Gastrocnemius medialis (tissue), 4 donors: ENCODE data around the gene TMEM222. TPM values are rescaled to one million over a fixed set of nuclear protein-coding genes. Genes with fewer than 3 reads are reported as not detected.

Source experiments
- ATAC-seq, 2 donors: fragments of 150-250 bp; one replicate each; pipeline ENCODE4 v1.9.1; 2016
- DNase-seq, 2 donors: peaks; one replicate each; pipeline ENCODE4 v3.0.0-alpha.2; 2019
- H3K27ac ChIP-seq, 4 donors: fragments of 200-600 bp; sonication (generic); 1 replicate in 1 of 4; 2 replicates in 3 of 4; pipeline ENCODE4 v1.5.1; 2016 to 2018; ENCODE audit warnings: mild to moderate bottlenecking in 2 of 4, moderate library complexity in 1 of 4
- H3K27me3 ChIP-seq, 3 donors: fragments of 200-600 bp; sonication (generic) in 2 of 3; 1 replicate in 1 of 3; 2 replicates in 2 of 3; pipeline versions ENCODE4 v1.5.1 to v1.6.0; 2016 to 2019; ENCODE audit warnings: mild to moderate bottlenecking in 1 of 3, moderate library complexity in 1 of 3
- H3K36me3 ChIP-seq, 2 donors: fragments of 200-600 bp; sonication (generic) in 1 of 2; one replicate each; pipeline ENCODE4 v1.5.1; 2017 to 2018
- H3K4me1 ChIP-seq, 2 donors: fragments of 200-600 bp; sonication (generic) in 1 of 2; one replicate each; pipeline ENCODE4 v1.5.1; 2016 to 2017; ENCODE audit warnings: mild to moderate bottlenecking in 2 of 2
- H3K4me3 ChIP-seq, 4 donors: fragments of 200-600 bp; sonication (generic) in 3 of 4; 1 replicate in 1 of 4; 2 replicates in 3 of 4; pipeline ENCODE4 v1.5.1; 2016 to 2019; ENCODE audit warnings: mild to moderate bottlenecking in 2 of 4
- H3K9me3 ChIP-seq, 3 donors: fragments of 200-600 bp; sonication (generic) in 2 of 3; 1 replicate in 1 of 3; 2 replicates in 2 of 3; pipeline ENCODE4 v1.5.1; 2016 to 2019
- CTCF ChIP-seq, 5 experiments: fragments of 450-650 bp in 3 of 5; fragments of 200-600 bp in 2 of 5; sonication (generic) in 2 of 5; IDR thresholded peaks in 4 of 5; conservative IDR thresholded peaks in 1 of 5; 1 replicate in 4 of 5; 2 replicates in 1 of 5; pipeline ENCODE4 v1.5.1; 2016 to 2019; ENCODE audit warnings: antibody characterized with exemption in 5 of 5, mild to moderate bottlenecking in 3 of 5, moderate library complexity in 3 of 5
- POLR2A ChIP-seq, 2 donors: fragments of 450-650 bp; IDR thresholded peaks; one replicate each; pipeline ENCODE4 v1.6.1; 2017; ENCODE audit warnings: antibody characterized with exemption in 2 of 2, mild to moderate bottlenecking in 2 of 2, moderate library complexity in 2 of 2
- in situ Hi-C, 4 donors: fragments of 200-750 bp; cut with MboI; loops; one replicate each; pipeline versions ENCODE4 v1.15.0 to v1.8.0; 2017; ENCODE audit warnings: low sequenced_read_pairs in 4 of 4
- intact Hi-C: fragments of 100-400 bp; cut with DNase I; formaldehyde crosslinking; loops from one replicate; pipeline ENCODE4 v1.15.1; 2023; ENCODE audit warnings: low total_unique reads
- total RNA-seq, 4 donors: library from RNA; depleted of rRNA; stranded (reverse); fragments of >200 nt; gene quantifications; one replicate each; pipeline versions ENCODE4 v1.1.0 to v1.2.3, GENCODE V29; 2016

Gene TMEM222
- total RNA-seq, 4 donors from 2014 or later = 16.5 to 21.9 (median 17.8) TPM

DNA sequence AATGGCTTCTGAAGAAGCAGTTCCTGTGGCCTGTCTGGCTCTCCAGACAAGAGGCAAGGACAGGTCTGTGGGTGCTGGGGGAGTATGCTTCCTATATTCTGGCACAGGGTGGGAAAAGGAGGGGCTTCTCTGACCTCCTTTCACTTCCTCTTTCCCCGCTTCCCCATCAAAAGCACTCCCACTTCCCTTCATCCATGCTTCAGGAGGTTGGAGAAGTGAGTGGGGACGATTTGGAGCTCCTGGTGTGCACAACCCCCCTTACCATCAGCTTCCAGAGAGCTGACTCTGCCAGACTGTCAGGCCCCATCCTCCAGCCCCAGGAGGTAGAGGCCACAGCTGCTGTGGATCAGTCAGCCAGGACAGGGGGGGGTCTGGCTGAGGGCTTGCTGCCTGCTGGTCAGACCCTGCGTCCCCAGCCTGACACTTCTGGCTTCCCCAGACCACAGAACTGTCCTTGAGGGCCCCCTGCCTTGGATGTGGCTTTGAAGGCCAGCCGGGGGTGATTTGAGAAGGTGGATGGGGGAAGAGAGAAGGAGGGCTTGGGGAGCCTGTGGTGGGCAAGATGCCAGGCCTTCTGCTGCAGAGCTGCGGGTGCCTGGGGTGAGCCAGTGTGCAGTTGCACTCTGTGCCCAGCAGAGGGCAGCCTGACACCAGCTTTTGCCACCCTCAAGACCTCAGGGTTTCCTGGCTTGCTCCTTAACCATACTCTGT is 21.5 kb upstream of the TMEM222 start:
- Histone ChIP-seq H3K9me3 (no peaks in the 10 kb centered on the region), H3K36me3 (peaks cover 2 to 44% of the 10 kb centered on the region in 2 donors), H3K4me3 (no peak overlapping the region), H3K27ac (peak overlapping the region in 3 of 4 donors; percentile 41 to 65 (median 65)), H3K27me3 (no peaks in the 10 kb centered on the region), H3K4me1 (peaks cover 27 to 37% of the 10 kb centered on the region in 2 donors)
- DNase-seq (peak; percentile 67 to 79), ATAC-seq (peak; percentile 84 to 92)
- intact Hi-C loops = loop anchor here (1.0 to 5.0 kb wide), 3 partner anchors 66 to 362 kb away; partner anchors contain the start of gene MAP3K6
- TF ChIP-seq POLR2A (IDR thresholded peaks at IDR 0.05) (no peak), CTCF (IDR thresholded peaks at IDR 0.05 in 4 of 5, conservative IDR thresholded peaks at IDR 0.05 in 1 of 5) (peak; percentile 96 to 99 (median 98))
- in situ Hi-C loops = loop anchor here in 3 of 4 donors (5.0 kb wide), 2 partner anchors 87 to 92 kb away; partner anchors contain the start of gene GPR3 (in 1 of the 3)

DNA sequence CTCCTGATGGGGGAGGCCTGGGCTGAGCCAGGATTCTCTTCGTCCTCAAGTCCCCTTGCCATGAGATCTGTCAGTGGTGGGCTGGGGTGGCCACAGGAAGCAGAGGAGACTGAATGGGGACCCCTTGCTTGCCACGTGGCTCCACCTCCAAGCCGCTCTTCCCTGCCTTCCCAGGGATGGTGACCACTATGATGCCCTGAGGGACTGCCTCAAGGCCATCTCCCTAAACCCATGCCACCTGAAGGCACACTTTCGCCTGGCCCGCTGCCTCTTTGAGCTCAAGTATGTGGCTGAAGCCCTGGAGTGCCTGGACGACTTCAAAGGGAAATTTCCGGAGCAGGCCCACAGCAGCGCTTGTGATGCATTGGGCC is 20.9 kb upstream of the TMEM222 start:
- ATAC-seq (no peak), DNase-seq (no peak)
- peaks cover 27 to 37% of the 10 kb centered on the region in 2 donors for H3K4me1 ChIP-seq
- intact Hi-C loops = loop anchor here (1.0 to 5.0 kb wide), 3 partner anchors 66 to 361 kb away; partner anchors contain the start of gene MAP3K6
- no peaks in the 10 kb centered on the region for H3K27me3 ChIP-seq
- peak in 2 of 5 experiments; percentile 8 to 9 for TF ChIP-seq CTCF (IDR thresholded peaks at IDR 0.05 in 4 of 5, conservative IDR thresholded peaks at IDR 0.05 in 1 of 5)
- TF ChIP-seq POLR2A (IDR thresholded peaks at IDR 0.05) = no peak
- no peak overlapping the region for H3K27ac ChIP-seq
- no peaks in the 10 kb centered on the region for H3K9me3 ChIP-seq
- no peak overlapping the region for H3K4me3 ChIP-seq
- H3K36me3 ChIP-seq = peaks cover 2 to 47% of the 10 kb centered on the region in 2 donors
- in situ Hi-C loops = loop anchor here in 3 of 4 donors (5.0 kb wide), 2 partner anchors 86 to 91 kb away; partner anchors contain the start of gene GPR3 (in 1 of the 3)

- Histone ChIP-seq H3K27ac (no peak overlapping the region), H3K9me3 (no peaks in the 10 kb centered on the region), H3K27me3 (no peaks in the 10 kb centered on the region), H3K36me3 (peaks cover 2 to 46% of the 10 kb centered on the region in 2 donors), H3K4me3 (no peak overlapping the region), H3K4me1 (peaks cover 27 to 37% of the 10 kb centered on the region in 2 donors)
- TF ChIP-seq POLR2A (IDR thresholded peaks at IDR 0.05) = no peak
- TF ChIP-seq CTCF (IDR thresholded peaks at IDR 0.05 in 4 of 5, conservative IDR thresholded peaks at IDR 0.05 in 1 of 5) = no peak
- DNase-seq (no peak), ATAC-seq (no peak)
- in situ Hi-C loops (loop anchor here in 3 of 4 donors (5.0 kb wide), 2 partner anchors 86 to 91 kb away; partner anchors contain the start of gene GPR3 (in 1 of the 3)), intact Hi-C loops (loop anchor here (1.0 to 5.0 kb wide), 3 partner anchors 65 to 361 kb away; partner anchors contain the start of gene MAP3K6)
Measured at GRCh38 chr1:27301582-27302199, 20.3 kb upstream of the TMEM222 start.

DNA sequence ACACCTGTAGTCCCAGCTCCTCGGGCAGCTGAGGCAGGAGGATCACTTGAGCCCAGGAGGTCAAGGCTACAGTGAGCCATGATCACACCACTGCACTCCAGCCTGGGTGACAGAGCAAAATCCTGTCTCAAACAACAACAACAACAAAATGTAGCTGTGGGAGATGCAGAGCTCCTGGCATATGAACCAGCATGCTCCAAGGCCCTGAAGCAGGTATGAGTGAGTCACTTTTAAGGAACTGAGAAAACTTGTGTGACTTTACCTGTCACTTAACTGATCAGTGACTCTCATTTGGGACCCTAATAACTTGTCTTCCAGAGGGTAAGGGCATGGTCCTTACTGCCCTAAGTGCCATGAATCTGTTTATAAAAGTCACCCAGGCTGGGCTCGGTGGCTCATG is 19.4 kb upstream of the TMEM222 start:
- peaks cover 0 to 39% of the 10 kb centered on the region in 2 donors for H3K36me3 ChIP-seq
- no peaks in the 10 kb centered on the region for H3K27me3 ChIP-seq
- intact Hi-C loops = loop anchor here (5.0 kb wide), 1 partner anchor 360 kb away; no protein-coding TSS in a partner anchor
- DNase-seq = no peak
- in situ Hi-C loops = loop anchor here in 3 of 4 donors (5.0 kb wide), 2 partner anchors 85 to 90 kb away; partner anchors contain the start of gene GPR3 (in 1 of the 3)
- no peak overlapping the region for H3K27ac ChIP-seq
- no peak for ATAC-seq
- no peak for TF ChIP-seq POLR2A (IDR thresholded peaks at IDR 0.05)
- TF ChIP-seq CTCF (IDR thresholded peaks at IDR 0.05 in 4 of 5, conservative IDR thresholded peaks at IDR 0.05 in 1 of 5) = no peak
- H3K4me1 ChIP-seq = peaks cover 27 to 30% of the 10 kb centered on the region in 2 donors
- no peaks in the 10 kb centered on the region for H3K9me3 ChIP-seq
- no peak overlapping the region for H3K4me3 ChIP-seq
